Measurements from ENCODE around the gene RPS6KA1.
"Not testable (repeated sequence)": the region's sequence is repeated elsewhere in the genome, so short reads cannot be mapped to it uniquely, and the experiment has no call there.

RPS6KA1 gene

DNA sequence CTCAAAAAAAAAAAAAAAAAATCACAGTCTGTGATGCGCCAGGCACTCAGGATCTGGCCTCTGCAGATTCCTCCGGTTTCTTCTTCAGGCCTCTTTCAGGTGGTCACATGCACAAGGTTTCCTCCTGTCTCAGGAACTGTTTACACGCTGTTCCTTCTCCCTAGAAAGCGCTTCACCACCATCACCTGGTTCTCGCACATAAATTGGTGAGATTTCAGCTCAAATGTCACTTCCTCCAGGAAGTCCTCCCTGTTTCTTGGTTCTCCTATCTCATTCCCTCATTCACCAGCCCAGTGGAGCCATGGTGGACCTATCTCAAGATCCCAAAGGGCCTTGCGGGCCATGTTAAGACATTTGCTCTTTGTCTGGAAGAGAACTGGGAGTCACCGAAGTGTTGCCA lies 30.7 kb upstream of the RPS6KA1 start:
- no peak for TF ChIP-seq CTCF (IDR thresholded peaks at IDR 0.05; ENCODE audit: insufficient read depth, low read depth, low read length, missing control alignments)
- H3K4me3 ChIP-seq (ENCODE audit: low read length): no peak overlapping the region
- DNase-seq (ENCODE audit: low read depth): no peak

GRCh38 chr1:26500488-26501175 lies 28.9 kb upstream of the RPS6KA1 start:
- H3K4me3 ChIP-seq (ENCODE audit: low read length): peak overlapping the region; percentile 72
- peak; percentile 69 for DNase-seq (ENCODE audit: low read depth)
- TF ChIP-seq CTCF (IDR thresholded peaks at IDR 0.05; ENCODE audit: insufficient read depth, low read depth, low read length, missing control alignments): no peak

DNA sequence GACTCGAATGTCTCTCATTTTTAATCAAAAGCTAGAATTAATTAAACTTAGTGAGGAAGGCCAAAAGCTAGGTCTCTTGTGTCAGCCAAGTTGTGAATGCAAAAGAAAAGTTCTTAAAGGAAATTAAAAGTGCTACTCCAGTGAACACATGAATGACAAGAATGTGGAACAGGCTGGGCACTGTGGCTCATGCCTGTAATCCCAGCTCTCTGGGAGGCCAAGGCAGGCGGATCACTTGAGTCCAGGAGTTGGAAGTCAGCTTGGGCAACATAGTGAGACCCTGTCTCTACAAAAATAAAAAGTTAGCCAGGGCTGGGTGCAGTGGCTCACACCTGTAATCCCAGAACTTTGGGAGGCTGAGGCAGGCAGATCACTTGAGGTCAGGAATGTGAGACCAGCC lies 18.9 kb upstream of the RPS6KA1 start:
- not testable (repeated sequence) for DNase-seq (ENCODE audit: low read depth); H3K4me3 ChIP-seq (ENCODE audit: low read length)

- peak; percentile 56 for DNase-seq (ENCODE audit: low read depth)
- not testable (repeated sequence) for H3K4me3 ChIP-seq (ENCODE audit: low read length)
Observed at GRCh38 chr1:26515836-26516235, 13.7 kb upstream of the RPS6KA1 start.

DNA sequence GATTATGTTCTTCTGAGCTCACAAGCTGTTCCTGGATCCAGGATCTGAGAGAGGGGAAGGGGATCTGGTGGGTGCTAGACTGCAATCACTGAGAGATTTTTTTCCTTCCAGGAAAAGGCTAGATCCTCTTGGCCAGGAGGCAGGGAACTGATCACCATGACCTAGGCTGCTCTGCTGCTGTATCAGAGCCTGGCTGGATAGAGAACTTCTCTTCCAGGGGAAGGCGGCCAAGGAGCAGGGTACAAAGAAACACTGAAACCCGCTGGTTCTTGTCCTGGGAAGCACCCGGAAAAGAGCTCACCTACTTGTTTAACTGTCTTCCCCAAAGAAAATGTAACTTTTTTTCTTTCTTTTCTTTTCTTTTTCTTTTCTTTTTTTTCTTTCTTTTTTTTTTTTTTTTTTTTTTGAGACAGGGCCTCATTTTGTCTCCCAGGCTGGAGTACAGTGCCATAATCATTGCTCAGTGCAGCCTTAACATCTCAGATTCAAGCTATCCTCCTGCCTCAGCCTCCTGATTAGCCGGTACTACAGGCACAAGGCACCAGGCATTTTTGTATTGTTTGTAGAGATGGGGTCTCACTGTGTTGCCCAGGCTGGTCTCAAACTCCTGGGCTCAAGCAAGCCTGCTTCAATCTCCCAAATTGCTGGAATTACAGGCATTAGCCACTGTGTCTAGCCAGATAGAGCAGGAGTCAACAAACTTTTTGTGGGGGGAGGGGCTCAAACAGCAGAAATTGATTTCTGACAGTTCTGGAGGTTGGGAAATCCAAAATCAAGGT lies 12.4 kb upstream of the RPS6KA1 start:
- no peak for DNase-seq (ENCODE audit: low read depth)
- H3K4me3 ChIP-seq (ENCODE audit: low read length): no peak overlapping the region
- no peak for TF ChIP-seq CTCF (IDR thresholded peaks at IDR 0.05; ENCODE audit: insufficient read depth, low read depth, low read length, missing control alignments)

- no peak overlapping the region for H3K4me3 ChIP-seq (ENCODE audit: low read length)
- TF ChIP-seq CTCF (IDR thresholded peaks at IDR 0.05; ENCODE audit: insufficient read depth, low read depth, low read length, missing control alignments): no peak
- no peak for DNase-seq (ENCODE audit: low read depth)
Observed at GRCh38 chr1:26517766-26518049, 11.9 kb upstream of the RPS6KA1 start.

DNA sequence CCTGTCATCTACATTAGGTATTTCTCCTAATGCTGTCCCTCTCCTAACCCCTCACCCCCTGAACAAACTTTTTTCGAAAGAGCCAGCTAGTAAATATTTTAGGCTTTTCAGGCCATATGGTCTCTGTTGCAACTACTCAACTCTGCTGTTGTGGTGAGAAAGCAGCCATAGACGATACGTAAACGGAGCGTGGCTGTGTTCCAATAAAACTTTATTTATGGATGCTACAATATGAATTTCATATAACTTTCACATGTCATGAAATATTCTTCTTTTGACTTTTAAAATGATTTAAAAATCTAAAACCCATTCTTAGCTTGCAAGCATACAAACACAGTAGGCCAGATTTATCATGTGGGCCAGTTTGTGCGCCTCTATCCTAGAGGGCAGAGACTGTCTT lies 11.2 kb upstream of the RPS6KA1 start:
- no peak overlapping the region for H3K4me3 ChIP-seq (ENCODE audit: low read length)
- no peak for TF ChIP-seq CTCF (IDR thresholded peaks at IDR 0.05; ENCODE audit: insufficient read depth, low read depth, low read length, missing control alignments)
- DNase-seq (ENCODE audit: low read depth): no peak

- H3K4me3 ChIP-seq (ENCODE audit: low read length): no peak overlapping the region
- no peak for DNase-seq (ENCODE audit: low read depth)
- no peak for TF ChIP-seq CTCF (IDR thresholded peaks at IDR 0.05; ENCODE audit: insufficient read depth, low read depth, low read length, missing control alignments)
Observed at GRCh38 chr1:26520339-26520738, 9.2 kb upstream of the RPS6KA1 start.
